GM19455 (cell line): ENCODE measurements around the gene CIC.
A peak's percentile ranks its signal among the peaks of the same experiment; 100 is the strongest.

Experiments used
- ATAC-seq: cut with Tn5 transposase; IDR thresholded peaks from one replicate; pipeline ENCODE4 v1.9.1; 2021; ENCODE audit not compliant: unreplicated experiment

CIC gene

GRCh38 chr19:42242512-42243409 is 26.3 kb upstream of the CIC start, which contains the start of gene GSK3A:
Gene GSK3A (minus strand): TSS chr19:42242602. CDS start chr19:42242465, 137 bp downstream.
- peak; percentile 64 for ATAC-seq

- peak; percentile 38 for ATAC-seq
Observed at GRCh38 chr19:42244347-42245220, 24.5 kb upstream of the CIC start.

GRCh38 chr19:42245231-42245630 is 23.8 kb upstream of the CIC start:
- ATAC-seq: no peak

- no peak for ATAC-seq
Observed at GRCh38 chr19:42246143-42246921, 22.7 kb upstream of the CIC start.

GRCh38 chr19:42246922-42247639 is 22.0 kb upstream of the CIC start:
- no peak for ATAC-seq

- no peak for ATAC-seq
Observed at GRCh38 chr19:42247640-42248199, 21.3 kb upstream of the CIC start.

GRCh38 chr19:42248270-42249148 is 20.5 kb upstream of the CIC start:
- no peak for ATAC-seq

GRCh38 chr19:42249149-42249750 is 19.8 kb upstream of the CIC start:
- ATAC-seq: no peak

GRCh38 chr19:42249769-42250168 is 19.3 kb upstream of the CIC start:
- ATAC-seq: no peak

GRCh38 chr19:42250183-42250665 is 18.8 kb upstream of the CIC start:
- no peak for ATAC-seq

GRCh38 chr19:42250666-42251531 is 18.2 kb upstream of the CIC start:
- ATAC-seq: no peak

- no peak for ATAC-seq
Observed at GRCh38 chr19:42251572-42252358, 17.3 kb upstream of the CIC start.

- no peak for ATAC-seq
Observed at GRCh38 chr19:42252365-42253244, 16.4 kb upstream of the CIC start.

GRCh38 chr19:42253245-42254088 is 15.6 kb upstream of the CIC start:
- ATAC-seq: no peak
